Neuron (in vitro differentiated cells): Measurements from ENCODE around the gene MAP2.
"Not testable (repeated sequence)": the region's sequence is repeated elsewhere in the genome, so short reads cannot be mapped to it uniquely, and the experiment has no call there.

Experiments used
- H2AFZ ChIP-seq: one replicate; pipeline ENCODE4 v1.6.1; 2013; ENCODE audit warnings: low read depth, mild to moderate bottlenecking, inconsistent platforms, low read length, moderate library complexity
- H3K27me3 ChIP-seq: one replicate; pipeline ENCODE4 v1.6.1; 2013; ENCODE audit warnings: low read length; ENCODE audit not compliant: insufficient read depth
- H3K36me3 ChIP-seq: one replicate; pipeline ENCODE4 v1.6.1; 2013; ENCODE audit warnings: low read length; ENCODE audit not compliant: insufficient read depth
- H3K4me1 ChIP-seq: one replicate; pipeline ENCODE4 v1.6.1; 2013; ENCODE audit warnings: low read length; ENCODE audit not compliant: insufficient read depth
- H3K4me3 ChIP-seq: 2 replicates; pipeline ENCODE4 v1.5.1; 2013; ENCODE audit warnings: mild to moderate bottlenecking, low read length, moderate library complexity
- H3K9me3 ChIP-seq: one replicate; pipeline ENCODE4 v1.6.1; 2013; ENCODE audit warnings: low read length

MAP2 gene

GRCh38 chr2:209577376-209578357 is 153.8 kb downstream of the MAP2 start:
- no peak overlapping the region for H2AFZ ChIP-seq
- no peaks in the 10 kb centered on the region for H3K27me3 ChIP-seq
- H3K4me1 ChIP-seq, result peaks cover 34% of the 10 kb centered on the region
- no peaks in the 10 kb centered on the region for H3K9me3 ChIP-seq
- peaks cover 10% of the 10 kb centered on the region for H3K36me3 ChIP-seq
- no peak overlapping the region for H3K4me3 ChIP-seq

- Histone ChIP-seq H3K36me3 (peaks cover 16% of the 10 kb centered on the region), H3K4me3 (peak overlapping the region; percentile 74), H3K4me1 (peaks cover 34% of the 10 kb centered on the region), H3K27me3 (no peaks in the 10 kb centered on the region), H2AFZ (no peak overlapping the region), H3K9me3 (no peaks in the 10 kb centered on the region)
Measured at GRCh38 chr2:209578394-209579001, 154.7 kb downstream of the MAP2 start.

GRCh38 chr2:209579230-209579749 is 155.4 kb downstream of the MAP2 start:
- H3K4me3 ChIP-seq, result peak overlapping the region; percentile 74
- H3K27me3 ChIP-seq, result no peaks in the 10 kb centered on the region
- no peaks in the 10 kb centered on the region for H3K9me3 ChIP-seq
- peaks cover 24% of the 10 kb centered on the region for H3K36me3 ChIP-seq
- H2AFZ ChIP-seq, result no peak overlapping the region
- H3K4me1 ChIP-seq, result peaks cover 36% of the 10 kb centered on the region

- no peak overlapping the region for H2AFZ ChIP-seq
- peak overlapping the region; percentile 74 for H3K4me3 ChIP-seq
- peaks cover 41% of the 10 kb centered on the region for H3K36me3 ChIP-seq
- H3K4me1 ChIP-seq, result peaks cover 41% of the 10 kb centered on the region
- no peaks in the 10 kb centered on the region for H3K9me3 ChIP-seq
- H3K27me3 ChIP-seq, result no peaks in the 10 kb centered on the region
Measured at GRCh38 chr2:209581040-209581439, 157.2 kb downstream of the MAP2 start.

- H3K27me3 ChIP-seq, result no peaks in the 10 kb centered on the region
- H3K4me3 ChIP-seq, result peak overlapping the region; percentile 74
- H3K9me3 ChIP-seq, result no peaks in the 10 kb centered on the region
- H3K36me3 ChIP-seq, result peaks cover 51% of the 10 kb centered on the region
- H3K4me1 ChIP-seq, result peaks cover 36% of the 10 kb centered on the region
- H2AFZ ChIP-seq, result no peak overlapping the region
Measured at GRCh38 chr2:209582281-209582680, 158.4 kb downstream of the MAP2 start.

- Histone ChIP-seq H2AFZ (no peak overlapping the region), H3K9me3 (no peaks in the 10 kb centered on the region), H3K27me3 (no peaks in the 10 kb centered on the region), H3K36me3 (peaks cover 72% of the 10 kb centered on the region), H3K4me3 (no peak overlapping the region), H3K4me1 (peaks cover 16% of the 10 kb centered on the region)
Measured at GRCh38 chr2:209584472-209584871, 160.6 kb downstream of the MAP2 start.

- no peaks in the 10 kb centered on the region for H3K27me3 ChIP-seq
- H3K4me1 ChIP-seq, result peaks cover 15% of the 10 kb centered on the region
- H2AFZ ChIP-seq, result no peak overlapping the region
- H3K9me3 ChIP-seq, result no peaks in the 10 kb centered on the region
- H3K36me3 ChIP-seq, result peaks cover 74% of the 10 kb centered on the region
- H3K4me3 ChIP-seq, result no peak overlapping the region
Measured at GRCh38 chr2:209584915-209585314, 161.1 kb downstream of the MAP2 start.

GRCh38 chr2:209591021-209591420 is 167.2 kb downstream of the MAP2 start:
- Histone ChIP-seq H3K36me3 (peaks cover 60% of the 10 kb centered on the region), H2AFZ (no peak overlapping the region), H3K27me3 (no peaks in the 10 kb centered on the region), H3K9me3 (no peaks in the 10 kb centered on the region), H3K4me1 (peaks cover 18% of the 10 kb centered on the region), H3K4me3 (no peak overlapping the region)

- Histone ChIP-seq H3K36me3 (peaks cover 57% of the 10 kb centered on the region), H3K9me3 (no peaks in the 10 kb centered on the region), H2AFZ (no peak overlapping the region), H3K4me3 (no peak overlapping the region), H3K4me1 (peaks cover 13% of the 10 kb centered on the region), H3K27me3 (no peaks in the 10 kb centered on the region)
Measured at GRCh38 chr2:209592106-209592505, 168.3 kb downstream of the MAP2 start.

- Histone ChIP-seq H3K27me3 (no peaks in the 10 kb centered on the region), H3K4me3 (no peak overlapping the region), H3K4me1 (peaks cover 13% of the 10 kb centered on the region), H2AFZ (no peak overlapping the region), H3K36me3 (peaks cover 47% of the 10 kb centered on the region), H3K9me3 (no peaks in the 10 kb centered on the region)
Measured at GRCh38 chr2:209593930-209594329, 170.1 kb downstream of the MAP2 start.

- Histone ChIP-seq H3K27me3 (no peaks in the 10 kb centered on the region), H3K36me3 (peaks cover 40% of the 10 kb centered on the region), H2AFZ (no peak overlapping the region), H3K4me1 (peaks cover 16% of the 10 kb centered on the region), H3K9me3 (no peaks in the 10 kb centered on the region), H3K4me3 (no peak overlapping the region)
Measured at GRCh38 chr2:209596262-209596661, 172.4 kb downstream of the MAP2 start.

GRCh38 chr2:209598227-209598626 is 174.4 kb downstream of the MAP2 start:
- H3K4me1 ChIP-seq, result peaks cover 14% of the 10 kb centered on the region
- H3K9me3 ChIP-seq, H3K27me3 ChIP-seq, H3K4me3 ChIP-seq, H2AFZ ChIP-seq: not testable (repeated sequence)
- peaks cover 51% of the 10 kb centered on the region for H3K36me3 ChIP-seq
